ENCODE measurements around the gene IGF2R. TPM values are rescaled to one million over a fixed set of nuclear protein-coding genes. Genes with fewer than 3 reads are reported as not detected.

The IGF2R gene
- total and polyA plus RNA-seq, 2 of the 13 experiments (the other 11 are each of a cell fraction or from before 2014, with no cell fraction given) = 38.3 to 70.0 TPM

- peaks cover 8% of the 10 kb centered on the region for H3K4me1 ChIP-seq (ENCODE audit: insufficient read depth, low read length)
- H3K79me2 ChIP-seq (ENCODE audit: insufficient read depth, low read length) = no peaks in the 10 kb centered on the region
- no peak overlapping the region for H3K9ac ChIP-seq (ENCODE audit: insufficient read depth, low read depth, low read length)
- no peak for DNase-seq (ENCODE audit: low spot score)
- TF ChIP-seq ZFP1 (CRISPR knock-in tag; IDR thresholded peaks at IDR 0.05) = no peak
- TF ChIP-seq, protein P1, sequence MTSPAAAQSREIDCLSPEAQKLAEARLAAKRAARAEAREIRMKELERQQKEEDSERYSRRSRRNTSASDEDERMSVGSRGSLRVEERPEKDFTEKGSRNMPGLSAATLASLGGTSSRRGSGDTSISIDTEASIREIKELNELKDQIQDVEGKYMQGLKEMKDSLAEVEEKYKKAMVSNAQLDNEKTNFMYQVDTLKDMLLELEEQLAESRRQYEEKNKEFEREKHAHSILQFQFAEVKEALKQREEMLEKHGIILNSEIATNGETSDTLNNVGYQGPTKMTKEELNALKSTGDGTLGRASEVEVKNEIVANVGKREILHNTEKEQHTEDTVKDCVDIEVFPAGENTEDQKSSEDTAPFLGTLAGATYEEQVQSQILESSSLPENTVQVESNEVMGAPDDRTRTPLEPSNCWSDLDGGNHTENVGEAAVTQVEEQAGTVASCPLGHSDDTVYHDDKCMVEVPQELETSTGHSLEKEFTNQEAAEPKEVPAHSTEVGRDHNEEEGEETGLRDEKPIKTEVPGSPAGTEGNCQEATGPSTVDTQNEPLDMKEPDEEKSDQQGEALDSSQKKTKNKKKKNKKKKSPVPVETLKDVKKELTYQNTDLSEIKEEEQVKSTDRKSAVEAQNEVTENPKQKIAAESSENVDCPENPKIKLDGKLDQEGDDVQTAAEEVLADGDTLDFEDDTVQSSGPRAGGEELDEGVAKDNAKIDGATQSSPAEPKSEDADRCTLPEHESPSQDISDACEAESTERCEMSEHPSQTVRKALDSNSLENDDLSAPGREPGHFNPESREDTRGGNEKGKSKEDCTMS (CRISPR knock-in tag; conservative IDR thresholded peaks at IDR 0.05) = no peak
- no peak for TF ChIP-seq PRDM15 (CRISPR knock-in tag; IDR thresholded peaks at IDR 0.05)
- no peak for TF ChIP-seq HOXA5 (CRISPR knock-in tag; IDR thresholded peaks at IDR 0.05)
- TF ChIP-seq STAG1 (CRISPR knock-in tag; IDR thresholded peaks at IDR 0.05) = no peak
- TF ChIP-seq PPARG (CRISPR knock-in tag; conservative IDR thresholded peaks at IDR 0.05) = no peak
- TF ChIP-seq SMAD9 (CRISPR knock-in tag; IDR thresholded peaks at IDR 0.05) = no peak
- TF ChIP-seq ZNF7 (CRISPR knock-in tag; IDR thresholded peaks at IDR 0.05) = no peak
- TF ChIP-seq GZF1 (CRISPR knock-in tag; IDR thresholded peaks at IDR 0.05) = no peak
- no peak for TF ChIP-seq ZNF17 (CRISPR knock-in tag; IDR thresholded peaks at IDR 0.05)
- TF ChIP-seq ZFX (CRISPR knock-in tag; IDR thresholded peaks at IDR 0.05; ENCODE audit: low read depth) = no peak
- peaks cover 57 to 87% of the 10 kb centered on the region in 2 experiments for H3K36me3 ChIP-seq (replicated peaks in 1 of 2; ENCODE audit: control insufficient read depth in 1 of 2, insufficient read depth in 2 of 2, low read length in 2 of 2)
- H3K9me3 ChIP-seq (ENCODE audit: low read length) = no peaks in the 10 kb centered on the region
- POLR2A ChIA-PET = no interaction called here
- no peak overlapping the region for H2AFZ ChIP-seq (ENCODE audit: low read length)
- in situ Hi-C loops (cut with HindIII; ENCODE audit: extremely low pct_ligation_motif_present, low pct_unique_long_range_greater_than_20kb) (no loop called here), intact Hi-C loops (cut with micrococcal nuclease; ENCODE audit: unreplicated experiment) (no loop called here)
- ATAC-seq = no peak
- 96% methylated on average over 10 of the region's 10 CpGs for WGBS (ENCODE audit: low lambda C conversion rate)
- no peaks in the 10 kb centered on the region for H3K27me3 ChIP-seq (ENCODE audit: control insufficient read depth in 1 of 2, insufficient read depth in 2 of 2, low read length in 2 of 2)
- BruUV-seq (replicated peaks) = no TSS peak
- FAIRE-seq = no peak
- H3K4me3 ChIP-seq (replicated peaks in 1 of 3; ENCODE audit: insufficient read depth in 1 of 3, low read depth in 2 of 3, low read length in 3 of 3) = no peak overlapping the region
- no peak overlapping the region for H3K27ac ChIP-seq (ENCODE audit: extremely low read length, insufficient read depth, low read length)
- H3K4me2 ChIP-seq (ENCODE audit: low read depth, low read length) = no peak overlapping the region
- CTCF ChIA-PET (ENCODE audit: low intra/inter-chr PET ratio, low total read pairs) = no interaction called here
- H4K20me1 ChIP-seq (ENCODE audit: insufficient read depth, low read length) = no peaks in the 10 kb centered on the region; the same call in 1 of the 2 replicates
Measured at GRCh38 chr6:160067564-160067963, 98.7 kb downstream of the IGF2R start.

Measured in HepG2 (cell line).